Measurements from ENCODE around the gene HCN2. TPM values are rescaled to one million over a fixed set of nuclear protein-coding genes. Genes with fewer than 3 reads are reported as not detected.

HCN2 gene
- total and polyA plus RNA-seq, 9 of the 15 experiments (the other 6 are each of a cell fraction or from before 2014, with no cell fraction given), result 0.29 to 4.2 (median 0.82) TPM; not detected in 2

- Histone ChIP-seq H3K27me3 (ENCODE audit: control insufficient read depth in 2 of 2, insufficient read depth in 2 of 2, low read length in 2 of 2) (no peaks in the 10 kb centered on the region), H3K79me2 (ENCODE audit: control insufficient read depth, insufficient read depth, low read length) (peaks cover 63% of the 10 kb centered on the region), H2AFZ (ENCODE audit: low read depth, low read length) (no peak overlapping the region), H3K9ac (ENCODE audit: insufficient read depth in 1 of 2, low read depth in 2 of 2, low read length in 2 of 2) (no peak overlapping the region; a peak in 1 of 4 replicates), H3K4me2 (ENCODE audit: insufficient read depth, low read length) (no peak overlapping the region), H3K4me1 (replicated peaks in 1 of 2; ENCODE audit: control insufficient read depth in 2 of 2, insufficient read depth in 2 of 2, low read length in 2 of 2) (peaks cover 21 to 94% of the 10 kb centered on the region in 2 experiments), H3K36me3 (ENCODE audit: control insufficient read depth, insufficient read depth, low read length) (peaks cover 76% of the 10 kb centered on the region; the same call in 2 of the 3 replicates), H3K27ac (ENCODE audit: extremely low read depth, low read depth, low read length) (no peak overlapping the region), H3K9me3 (replicated peaks; ENCODE audit: control insufficient read depth, insufficient read depth, low read depth, low read length) (no peaks in the 10 kb centered on the region), H3K4me3 (no peak overlapping the region), H4K20me1 (replicated peaks; ENCODE audit: control insufficient read depth, insufficient read depth, low read length) (peaks cover 75% of the 10 kb centered on the region), H3K9me1 (ENCODE audit: control insufficient read depth, insufficient read depth, low read length) (peaks cover 15% of the 10 kb centered on the region)
- in situ Hi-C loops (cut with MboI) (no loop called here), intact Hi-C loops (cut with micrococcal nuclease) (no loop called here)
- CTCF ChIA-PET (ENCODE audit: low intra/inter-chr PET ratio), result no interaction called here
- DNase-seq (ENCODE audit: extremely low read depth in 1 of 4, low spot score in 3 of 4), result no peak
- WGBS (ENCODE audit: insufficient coverage, low coverage, missing lambda C conversion rate), result 94% methylated on average over 34 of the region's 46 CpGs
- POLR2A ChIA-PET, result interaction anchor here (0.7 to 1.1 kb wide), 2 partner anchors 55 to 102 kb away, joined by 3 read pairs; no protein-coding TSS in a partner anchor
- no peak for ATAC-seq
- no peak for FAIRE-seq
- no TSS peak for BruUV-seq (replicated peaks)
- TF ChIP-seq NKRF (IDR thresholded peaks at IDR 0.05; ENCODE audit: borderline replicate concordance) (no peak), ZFP36 (IDR thresholded peaks at IDR 0.05; ENCODE audit: low read depth, low read length, partially characterized antibody) (no peak), SP1 (CRISPR knock-in tag; IDR thresholded peaks at IDR 0.05) (no peak), TBL1XR1 (IDR thresholded peaks at IDR 0.05; ENCODE audit: low read length in 2 of 2) (no peak), RBM39 (optimal IDR thresholded peaks at IDR 0.05; ENCODE audit: low read depth, low read length) (no peak), PHF8 (IDR thresholded peaks at IDR 0.05; ENCODE audit: borderline replicate concordance, low read length) (no peak), HMG20A (CRISPR knock-in tag; conservative IDR thresholded peaks at IDR 0.05) (no peak), FOSL1 (tag; conservative IDR thresholded peaks at IDR 0.05) (no peak), KDM4B (IDR thresholded peaks at IDR 0.05; ENCODE audit: borderline replicate concordance in 2 of 2, low read depth in 1 of 2) (no peak), FOXA1 (IDR thresholded peaks at IDR 0.05; ENCODE audit: borderline replicate concordance) (no peak), MAFF (IDR thresholded peaks at IDR 0.05; ENCODE audit: low read length) (no peak), ZNF124 (CRISPR knock-in tag; IDR thresholded peaks at IDR 0.05) (no peak), NCOA1 (IDR thresholded peaks at IDR 0.05; ENCODE audit: low read depth) (no peak), ZNF57 (CRISPR knock-in tag; IDR thresholded peaks at IDR 0.05) (no peak), PRDM10 (IDR thresholded peaks at IDR 0.05; ENCODE audit: partially characterized antibody) (no peak), ZNF551 (CRISPR knock-in tag; IDR thresholded peaks at IDR 0.05) (no peak)
These were observed 10.4 kb upstream of the HCN2 start for GRCh38 chr19:579111-579841.
